ENCODE measurements around the gene TNFRSF1B.
A peak's percentile ranks its signal among the peaks of the same experiment; 100 is the strongest.

Gene TNFRSF1B

DNA sequence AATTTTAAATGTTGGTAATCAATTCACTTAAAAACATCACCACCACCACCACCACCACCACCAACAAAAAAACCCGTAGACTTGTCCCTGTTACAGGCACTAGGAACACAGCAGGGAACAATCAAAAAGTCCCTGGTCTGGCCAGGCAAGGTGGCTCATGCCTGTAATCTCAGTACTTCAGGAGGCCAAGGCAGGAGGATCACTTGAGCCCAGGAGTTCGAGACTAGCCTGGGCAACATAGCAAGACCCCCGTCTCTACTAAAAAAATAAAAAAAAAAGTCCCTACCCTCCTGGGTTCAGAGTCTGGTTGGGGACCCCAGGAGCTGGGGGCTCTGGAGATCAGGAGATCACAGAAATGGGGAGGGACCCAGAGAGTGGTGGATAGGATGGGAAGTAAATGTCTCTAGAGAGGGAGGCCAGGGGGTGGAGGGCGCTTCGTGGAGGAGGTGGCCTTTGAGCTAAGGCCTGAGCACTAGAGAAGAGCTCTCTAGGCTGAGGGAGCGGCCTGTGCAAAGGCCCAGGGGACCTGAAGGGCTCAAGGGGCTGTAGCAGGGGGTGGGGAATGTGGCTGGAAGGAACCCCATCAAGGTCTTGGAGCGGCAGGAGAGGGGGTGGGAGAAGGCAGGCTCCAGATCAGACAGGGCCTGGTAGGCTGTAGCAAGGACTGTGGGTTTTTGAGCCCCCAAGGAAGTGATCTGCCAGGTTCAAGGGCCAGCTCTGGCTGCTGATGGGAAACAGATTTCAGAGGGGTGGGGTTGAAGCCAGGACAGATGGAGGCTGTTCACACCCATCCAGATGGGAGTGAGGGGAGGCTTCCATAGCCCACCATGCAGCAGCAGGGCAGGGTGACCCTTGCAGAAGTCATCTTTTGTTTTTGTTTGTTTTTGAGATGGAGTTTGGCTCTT, 38.2 kb downstream of the TNFRSF1B start:
- TF ChIP-seq, protein P1, sequence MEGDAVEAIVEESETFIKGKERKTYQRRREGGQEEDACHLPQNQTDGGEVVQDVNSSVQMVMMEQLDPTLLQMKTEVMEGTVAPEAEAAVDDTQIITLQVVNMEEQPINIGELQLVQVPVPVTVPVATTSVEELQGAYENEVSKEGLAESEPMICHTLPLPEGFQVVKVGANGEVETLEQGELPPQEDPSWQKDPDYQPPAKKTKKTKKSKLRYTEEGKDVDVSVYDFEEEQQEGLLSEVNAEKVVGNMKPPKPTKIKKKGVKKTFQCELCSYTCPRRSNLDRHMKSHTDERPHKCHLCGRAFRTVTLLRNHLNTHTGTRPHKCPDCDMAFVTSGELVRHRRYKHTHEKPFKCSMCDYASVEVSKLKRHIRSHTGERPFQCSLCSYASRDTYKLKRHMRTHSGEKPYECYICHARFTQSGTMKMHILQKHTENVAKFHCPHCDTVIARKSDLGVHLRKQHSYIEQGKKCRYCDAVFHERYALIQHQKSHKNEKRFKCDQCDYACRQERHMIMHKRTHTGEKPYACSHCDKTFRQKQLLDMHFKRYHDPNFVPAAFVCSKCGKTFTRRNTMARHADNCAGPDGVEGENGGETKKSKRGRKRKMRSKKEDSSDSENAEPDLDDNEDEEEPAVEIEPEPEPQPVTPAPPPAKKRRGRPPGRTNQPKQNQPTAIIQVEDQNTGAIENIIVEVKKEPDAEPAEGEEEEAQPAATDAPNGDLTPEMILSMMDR (IDR thresholded peaks at IDR 0.05; ENCODE audit: low read depth, low read length) = no peak
- DNase-seq (ENCODE audit: extremely low read depth, low read depth) = no peak

DNA sequence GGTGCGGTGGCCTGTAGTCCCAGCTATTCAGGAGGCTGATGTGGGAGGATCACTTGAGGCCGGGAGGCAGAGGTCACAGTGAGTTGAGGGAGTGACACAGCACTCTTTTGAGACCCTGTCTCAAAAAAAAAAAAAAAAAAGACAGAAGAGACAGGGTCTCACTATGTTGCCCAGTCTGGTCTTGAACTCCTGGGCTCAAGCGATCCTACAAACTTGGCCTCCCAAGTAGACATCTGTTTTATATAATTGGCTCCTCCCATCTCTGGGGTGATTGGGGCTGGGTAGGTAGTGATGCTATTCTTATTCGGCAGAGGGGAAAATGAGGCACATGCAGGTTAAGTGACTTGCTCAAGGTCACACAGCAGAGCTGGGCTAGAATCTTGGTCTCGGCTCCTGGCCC, 39.4 kb downstream of the TNFRSF1B start:
- DNase-seq (ENCODE audit: extremely low read depth, low read depth) = no peak
- TF ChIP-seq, protein P1 (IDR thresholded peaks at IDR 0.05; ENCODE audit: low read depth, low read length) = no peak

DNA sequence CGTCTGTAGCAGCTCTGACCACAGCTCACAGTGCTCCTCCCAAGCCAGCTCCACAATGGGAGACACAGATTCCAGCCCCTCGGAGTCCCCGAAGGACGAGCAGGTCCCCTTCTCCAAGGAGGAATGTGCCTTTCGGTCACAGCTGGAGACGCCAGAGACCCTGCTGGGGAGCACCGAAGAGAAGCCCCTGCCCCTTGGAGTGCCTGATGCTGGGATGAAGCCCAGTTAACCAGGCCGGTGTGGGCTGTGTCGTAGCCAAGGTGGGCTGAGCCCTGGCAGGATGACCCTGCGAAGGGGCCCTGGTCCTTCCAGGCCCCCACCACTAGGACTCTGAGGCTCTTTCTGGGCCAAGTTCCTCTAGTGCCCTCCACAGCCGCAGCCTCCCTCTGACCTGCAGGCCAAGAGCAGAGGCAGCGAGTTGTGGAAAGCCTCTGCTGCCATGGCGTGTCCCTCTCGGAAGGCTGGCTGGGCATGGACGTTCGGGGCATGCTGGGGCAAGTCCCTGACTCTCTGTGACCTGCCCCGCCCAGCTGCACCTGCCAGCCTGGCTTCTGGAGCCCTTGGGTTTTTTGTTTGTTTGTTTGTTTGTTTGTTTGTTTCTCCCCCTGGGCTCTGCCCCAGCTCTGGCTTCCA, 40.1 kb downstream of the TNFRSF1B start:
- DNase-seq (ENCODE audit: extremely low read depth, low read depth) = no peak
- TF ChIP-seq, protein P1 (IDR thresholded peaks at IDR 0.05; ENCODE audit: low read depth, low read length) = no peak

DNA sequence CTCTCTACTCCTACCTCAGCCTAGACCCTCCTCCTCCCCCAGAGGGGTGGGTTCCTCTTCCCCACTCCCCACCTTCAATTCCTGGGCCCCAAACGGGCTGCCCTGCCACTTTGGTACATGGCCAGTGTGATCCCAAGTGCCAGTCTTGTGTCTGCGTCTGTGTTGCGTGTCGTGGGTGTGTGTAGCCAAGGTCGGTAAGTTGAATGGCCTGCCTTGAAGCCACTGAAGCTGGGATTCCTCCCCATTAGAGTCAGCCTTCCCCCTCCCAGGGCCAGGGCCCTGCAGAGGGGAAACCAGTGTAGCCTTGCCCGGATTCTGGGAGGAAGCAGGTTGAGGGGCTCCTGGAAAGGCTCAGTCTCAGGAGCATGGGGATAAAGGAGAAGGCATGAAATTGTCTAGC, 41.5 kb downstream of the TNFRSF1B start:
- TF ChIP-seq, protein P1 (IDR thresholded peaks at IDR 0.05; ENCODE audit: low read depth, low read length) = no peak
- DNase-seq (ENCODE audit: extremely low read depth, low read depth) = no peak

DNA sequence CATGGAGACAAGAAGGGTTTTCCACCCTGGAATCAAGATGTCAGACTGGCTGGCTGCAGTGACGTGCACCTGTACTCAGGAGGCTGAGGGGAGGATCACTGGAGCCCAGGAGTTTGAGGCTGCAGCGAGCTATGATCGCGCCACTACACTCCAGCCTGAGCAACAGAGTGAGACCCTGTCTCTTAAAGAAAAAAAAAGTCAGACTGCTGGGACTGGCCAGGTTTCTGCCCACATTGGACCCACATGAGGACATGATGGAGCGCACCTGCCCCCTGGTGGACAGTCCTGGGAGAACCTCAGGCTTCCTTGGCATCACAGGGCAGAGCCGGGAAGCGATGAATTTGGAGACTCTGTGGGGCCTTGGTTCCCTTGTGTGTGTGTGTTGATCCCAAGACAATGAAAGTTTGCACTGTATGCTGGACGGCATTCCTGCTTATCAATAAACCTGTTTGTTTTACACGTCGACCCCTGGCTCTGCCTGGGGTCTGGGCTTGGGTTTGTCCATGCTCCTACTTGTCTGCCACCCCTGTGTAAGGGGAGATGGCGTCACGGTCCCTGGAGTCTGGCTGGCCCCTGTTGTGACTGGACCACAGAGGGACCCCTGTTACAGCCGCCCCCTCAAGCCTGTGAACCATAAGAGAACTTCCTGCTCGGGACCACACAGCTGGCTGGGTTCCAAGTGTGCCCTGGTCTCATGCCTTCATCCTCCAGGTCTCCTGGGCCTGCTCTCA, 42.1 kb downstream of the TNFRSF1B start:
- TF ChIP-seq, protein P1 (IDR thresholded peaks at IDR 0.05; ENCODE audit: low read depth, low read length) = peak; percentile 91
- peak; percentile 44 for DNase-seq (ENCODE audit: extremely low read depth, low read depth)

DNA sequence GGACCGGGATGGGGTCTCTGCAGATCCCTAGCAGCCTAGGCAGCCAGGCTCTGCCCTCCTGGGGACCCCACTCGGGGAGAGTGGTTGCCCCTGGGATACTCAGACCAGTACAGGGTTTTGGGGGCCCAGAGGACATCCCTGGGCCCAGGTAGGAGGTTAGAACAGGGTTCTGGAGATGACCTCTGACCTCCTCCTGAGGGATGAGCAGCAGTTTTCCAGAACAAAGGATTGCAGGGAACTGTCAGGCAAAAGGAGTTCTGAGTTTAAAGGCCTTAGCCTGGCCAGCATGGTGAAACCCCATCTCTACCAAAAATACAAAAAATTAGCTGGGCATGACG, 42.7 kb downstream of the TNFRSF1B start:
- TF ChIP-seq, protein P1 (IDR thresholded peaks at IDR 0.05; ENCODE audit: low read depth, low read length) = no peak
- DNase-seq (ENCODE audit: extremely low read depth, low read depth) = no peak
